ENCODE results near the gene PAF1. TPM values are rescaled to one million over a fixed set of nuclear protein-coding genes. Genes with fewer than 3 reads are reported as not detected.

Gene PAF1
- total and polyA plus RNA-seq, 2 of the 13 experiments (the other 11 are each of a cell fraction or from before 2014, with no cell fraction given): 30.2 to 31.1 TPM

- TF ChIP-seq ZNF318 (CRISPR knock-in tag; IDR thresholded peaks at IDR 0.05) (no peak), ZNF580 (CRISPR knock-in tag; IDR thresholded peaks at IDR 0.05; ENCODE audit: borderline replicate concordance, low read depth) (no peak), ZSCAN31 (CRISPR knock-in tag; IDR thresholded peaks at IDR 0.05; ENCODE audit: low read depth) (no peak), ZFP36L2 (CRISPR knock-in tag; IDR thresholded peaks at IDR 0.05) (no peak), KLF11 (CRISPR knock-in tag; IDR thresholded peaks at IDR 0.05) (no peak), PLRG1 (conservative IDR thresholded peaks at IDR 0.05) (no peak), ZNF30 (CRISPR knock-in tag; IDR thresholded peaks at IDR 0.05) (no peak), HOXD1 (CRISPR knock-in tag; IDR thresholded peaks at IDR 0.05) (no peak), ZBTB38 (CRISPR knock-in tag; IDR thresholded peaks at IDR 0.05) (no peak), TOE1 (CRISPR knock-in tag; IDR thresholded peaks at IDR 0.05) (no peak), ZNF44 (CRISPR knock-in tag; IDR thresholded peaks at IDR 0.05) (0 out of 2 replicates have a peak, but pooled peaks have one; percentile 33), SIX1 (CRISPR knock-in tag; IDR thresholded peaks at IDR 0.05; ENCODE audit: borderline replicate concordance) (no peak), MED13 (CRISPR knock-in tag; IDR thresholded peaks at IDR 0.05) (no peak), BHLHE40 (IDR thresholded peaks at IDR 0.05; ENCODE audit: low read length) (no peak), GFI1 (CRISPR knock-in tag; IDR thresholded peaks at IDR 0.05; ENCODE audit: borderline replicate concordance) (no peak; the same call in 1 of the 2 replicates), ZNF296 (CRISPR knock-in tag; conservative IDR thresholded peaks at IDR 0.05) (no peak), KMT2B (CRISPR knock-in tag; IDR thresholded peaks at IDR 0.05) (no peak), NFIB (CRISPR knock-in tag; IDR thresholded peaks at IDR 0.05; ENCODE audit: borderline replicate concordance) (no peak), ZNF883 (CRISPR knock-in tag; IDR thresholded peaks at IDR 0.05; ENCODE audit: not compliant biosample characterization) (peak; percentile 60), HHEX (CRISPR knock-in tag; IDR thresholded peaks at IDR 0.05) (no peak), MAZ (IDR thresholded peaks at IDR 0.05; ENCODE audit: borderline replicate concordance, low read depth, low read length) (no peak), MAZ (CRISPR knock-in tag; IDR thresholded peaks at IDR 0.05; ENCODE audit: low read depth) (no peak)
- TF ChIP-seq, protein P1, sequence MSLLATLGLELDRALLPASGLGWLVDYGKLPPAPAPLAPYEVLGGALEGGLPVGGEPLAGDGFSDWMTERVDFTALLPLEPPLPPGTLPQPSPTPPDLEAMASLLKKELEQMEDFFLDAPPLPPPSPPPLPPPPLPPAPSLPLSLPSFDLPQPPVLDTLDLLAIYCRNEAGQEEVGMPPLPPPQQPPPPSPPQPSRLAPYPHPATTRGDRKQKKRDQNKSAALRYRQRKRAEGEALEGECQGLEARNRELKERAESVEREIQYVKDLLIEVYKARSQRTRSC (CRISPR knock-in tag; IDR thresholded peaks at IDR 0.05; ENCODE audit: low read depth): no peak
These were observed 18.5 kb upstream of the PAF1 start (continued) for GRCh38 chr19:39409208-39410016.

Measured in HepG2 (cell line).